Mucosa of stomach (tissue), 1 donor: ENCODE data around the gene APBA3.

Source experiments
- H3K27me3 ChIP-seq: one replicate; pipeline ENCODE4 v1.7.0; 2013; ENCODE audit warnings: mild to moderate bottlenecking, low read length; ENCODE audit not compliant: control insufficient read depth, insufficient read depth
- H3K36me3 ChIP-seq: one replicate; pipeline ENCODE4 v1.7.0; 2013; ENCODE audit warnings: low read length; ENCODE audit not compliant: control insufficient read depth, insufficient read depth
- H3K4me1 ChIP-seq: one replicate; pipeline ENCODE4 v1.7.0; 2013; ENCODE audit warnings: mild to moderate bottlenecking, low read length; ENCODE audit not compliant: control insufficient read depth, insufficient read depth
- H3K4me3 ChIP-seq: one replicate; pipeline ENCODE4 v1.7.0; 2013; ENCODE audit warnings: low read length
- H3K9ac ChIP-seq: one replicate; pipeline ENCODE4 v1.7.0; 2013; ENCODE audit warnings: mild to moderate bottlenecking, low read length, moderate library complexity
- H3K9me3 ChIP-seq: one replicate; pipeline ENCODE4 v1.7.0; 2013; ENCODE audit warnings: mild to moderate bottlenecking, low read length, moderate library complexity; ENCODE audit not compliant: control insufficient read depth
- donor health status: Pancreatic carcinoma.

Gene APBA3

GRCh38 chr19:3716147-3716668 lies 45.3 kb downstream of the APBA3 start:
- Histone ChIP-seq H3K4me1 (peaks cover 64% of the 10 kb centered on the region), H3K27me3 (peaks cover 3% of the 10 kb centered on the region), H3K9me3 (no peaks in the 10 kb centered on the region), H3K36me3 (no peaks in the 10 kb centered on the region), H3K4me3 (no peak overlapping the region), H3K9ac (no peak overlapping the region)

- Histone ChIP-seq H3K36me3 (no peaks in the 10 kb centered on the region), H3K4me1 (peaks cover 43% of the 10 kb centered on the region), H3K9me3 (no peaks in the 10 kb centered on the region), H3K27me3 (no peaks in the 10 kb centered on the region), H3K4me3 (peak overlapping the region; percentile 14), H3K9ac (peak overlapping the region; percentile 53)
Observed at GRCh38 chr19:3712663-3713611, 48.6 kb downstream of the APBA3 start.

- H3K27me3 ChIP-seq = no peaks in the 10 kb centered on the region
Observed at GRCh38 chr19:3710265-3710812, 51.2 kb downstream of the APBA3 start.

GRCh38 chr19:3708207-3708931 lies 53.1 kb downstream of the APBA3 start, which contains the start of gene TJP3:
Gene TJP3, plus strand, starts transcription at chr19:3708384. Its CDS starts 20,049 bp downstream, at chr19:3728433.
- no peaks in the 10 kb centered on the region for H3K9me3 ChIP-seq
- no peaks in the 10 kb centered on the region for H3K36me3 ChIP-seq
- H3K27me3 ChIP-seq = no peaks in the 10 kb centered on the region
- peak within 1 kb of the TSS; percentile 53 for H3K4me3 ChIP-seq
- peak within 1 kb of the TSS; percentile 82 for H3K9ac ChIP-seq
- peaks cover 36% of the 10 kb centered on the region for H3K4me1 ChIP-seq

More at GRCh38 chr19:3710265-3710812, 51.2 kb downstream of the APBA3 start:
- H3K4me3 ChIP-seq = peak overlapping the region; percentile 33
- H3K9ac ChIP-seq = peak overlapping the region; percentile 34
- H3K9me3 ChIP-seq = no peaks in the 10 kb centered on the region
- peaks cover 41% of the 10 kb centered on the region for H3K4me1 ChIP-seq
- no peaks in the 10 kb centered on the region for H3K36me3 ChIP-seq

GRCh38 chr19:3707868-3708206 lies 53.7 kb downstream of the APBA3 start:
- H3K9me3 ChIP-seq = no peaks in the 10 kb centered on the region
- H3K4me1 ChIP-seq = peaks cover 30% of the 10 kb centered on the region
- peak overlapping the region; percentile 82 for H3K9ac ChIP-seq
- H3K36me3 ChIP-seq = no peaks in the 10 kb centered on the region
- no peaks in the 10 kb centered on the region for H3K27me3 ChIP-seq
- peak overlapping the region; percentile 53 for H3K4me3 ChIP-seq

- Histone ChIP-seq H3K9ac (no peak overlapping the region), H3K4me1 (peaks cover 11% of the 10 kb centered on the region), H3K4me3 (no peak overlapping the region), H3K36me3 (no peaks in the 10 kb centered on the region), H3K27me3 (no peaks in the 10 kb centered on the region), H3K9me3 (no peaks in the 10 kb centered on the region)
Observed at GRCh38 chr19:3701200-3701599, 60.3 kb downstream of the APBA3 start.
